A549 (cell line): Measurements from ENCODE around the gene KRTAP10-9. TPM values are rescaled to one million over a fixed set of nuclear protein-coding genes. Genes with fewer than 3 reads are reported as not detected.
"Not testable (repeated sequence)": the region's sequence is repeated elsewhere in the genome, so short reads cannot be mapped to it uniquely, and the experiment has no call there.

Experiments
- ATAC-seq, 2 experiments: fragments of 200-7000 bp in 1 of 2; fragments of >200 bp in 1 of 2; cut with Nextera tagmentation in 1 of 2; cut with Tn5 transposase in 1 of 2; 3 replicates each; pipeline versions ENCODE4 v1.8.0 to v1.9.1; 2018 to 2020; ENCODE audit warnings: mild to moderate bottlenecking in 1 of 2, moderate library complexity in 1 of 2
- CTCF ChIA-PET: fragments of 300-600 bp; sonication (Branson Sonifier 250); formaldehyde crosslinking; extraction: SDS; loops from one replicate; lab custom pipeline; 2021; ENCODE audit warnings: antibody characterized with exemption, inconsistent platforms; lab: Yijun Ruan, JAX
- POLR2A ChIA-PET: fragments of 350-600 bp; formaldehyde crosslinking; extraction: SDS; loops from one replicate; lab custom pipeline; 2021; ENCODE audit warnings: antibody characterized with exemption, inconsistent platforms; lab: Yijun Ruan, JAX
- DNase-seq, 2 experiments: peaks; one replicate each; pipeline versions ENCODE4 v3.0.0 to v3.0.0-alpha.2; 2011 to 2016; ENCODE audit warnings: low read depth in 1 of 2, low spot score in 1 of 2
- FAIRE-seq: peaks from 2 replicates; lab custom pipeline; 2011; peaks lifted over from hg19 to GRCh38; lab: Jason Lieb, UNC
- H3K27ac ChIP-seq, 2 experiments: fragments of >200 bp; sonication (Bioruptor Twin); formaldehyde crosslinking; 3 replicates each; pipeline ENCODE4 v1.5.1; 2016 to 2017
- H3K4me1 ChIP-seq: fragments of >200 bp; sonication (Bioruptor Twin); formaldehyde crosslinking; 3 replicates; pipeline ENCODE4 v1.6.1; 2016
- H3K4me2 ChIP-seq: fragments of >200 bp; sonication (Bioruptor Twin); formaldehyde crosslinking; 3 replicates; pipeline ENCODE4 v1.6.1; 2016
- H3K4me3 ChIP-seq: fragments of >200 bp; sonication (Bioruptor Twin); formaldehyde crosslinking; 3 replicates; pipeline ENCODE4 v1.5.1; 2016
- H3K9me3 ChIP-seq: fragments of >200 bp; sonication (Bioruptor Twin); formaldehyde crosslinking; 3 replicates; pipeline ENCODE4 v1.6.1; 2016
- BHLHE40 ChIP-seq: IDR thresholded peaks from 2 replicates; pipeline ENCODE4 v1.6.1; 2012; ENCODE audit warnings: low read depth, low read length, inconsistent platforms
- CBX2 ChIP-seq: fragments of 200-600 bp; sonication (generic); IDR thresholded peaks from 2 replicates; pipeline ENCODE4 v1.6.1; 2016; ENCODE audit warnings: low read depth, mild to moderate bottlenecking, borderline replicate concordance
- CBX8 ChIP-seq: fragments of 200-600 bp; sonication (generic); IDR thresholded peaks from 2 replicates; pipeline ENCODE4 v1.6.1; 2016
- CHD2 ChIP-seq: fragments of 150-350 bp; IDR thresholded peaks from 2 replicates; pipeline ENCODE4 v1.6.1; 2014; ENCODE audit warnings: low read length; ENCODE audit not compliant: partially characterized antibody
- CHD4 ChIP-seq: fragments of 200-600 bp; sonication (generic); IDR thresholded peaks from 2 replicates; pipeline ENCODE4 v1.6.1; 2016; ENCODE audit warnings: antibody characterized with exemption, mild to moderate bottlenecking, borderline replicate concordance
- EHF ChIP-seq: fragments of 250-450 bp; sonication (Bioruptor Pico); IDR thresholded peaks from 2 replicates; pipeline ENCODE4 v1.5.0; 2020; ENCODE audit warnings: mild to moderate bottlenecking
- EHMT2 ChIP-seq: fragments of 200-600 bp; sonication (generic); IDR thresholded peaks from 2 replicates; pipeline ENCODE4 v1.6.1; 2016; ENCODE audit warnings: antibody characterized with exemption, low read depth, mild to moderate bottlenecking, moderate library complexity
- EP300 ChIP-seq, 2 experiments: fragments of >200 bp; sonication (Bioruptor Twin); formaldehyde crosslinking; IDR thresholded peaks; 2 replicates in 1 of 2; 3 replicates in 1 of 2; pipeline ENCODE4 v1.6.1; 2016 to 2017
- HEYL ChIP-seq: fragments of 250-450 bp; sonication (Bioruptor Pico); IDR thresholded peaks from 2 replicates; pipeline ENCODE4 v1.8.0; 2021; ENCODE audit warnings: mild to moderate bottlenecking, moderate library complexity
- HOXB13 ChIP-seq: fragments of 250-450 bp; sonication (Bioruptor Pico); IDR thresholded peaks from 2 replicates; pipeline ENCODE4 v1.5.0; 2020; ENCODE audit warnings: low read depth, mild to moderate bottlenecking, moderate library complexity
- HOXB5 ChIP-seq: fragments of 250-450 bp; sonication (Bioruptor Pico); IDR thresholded peaks from 2 replicates; pipeline ENCODE4 v1.5.0; 2020; ENCODE audit warnings: mild to moderate bottlenecking, moderate library complexity
- JUNB ChIP-seq: fragments of >200 bp; sonication (Bioruptor Twin); formaldehyde crosslinking; IDR thresholded peaks from 2 replicates; pipeline ENCODE4 v1.6.1; 2016
- KDM5A ChIP-seq: fragments of 200-600 bp; sonication (generic); IDR thresholded peaks from 2 replicates; pipeline ENCODE4 v1.6.1; 2016; ENCODE audit warnings: antibody characterized with exemption, mild to moderate bottlenecking
- NFE2L2 ChIP-seq: fragments of 150-350 bp; conservative IDR thresholded peaks from 2 replicates; pipeline ENCODE4 v1.6.1; 2014; ENCODE audit warnings: low read length
- NPAS2 ChIP-seq: fragments of 250-450 bp; sonication (Bioruptor Pico); IDR thresholded peaks from 2 replicates; pipeline ENCODE4 v1.8.0; 2022; ENCODE audit warnings: mild to moderate bottlenecking, moderate library complexity, borderline replicate concordance
- NR3C1 ChIP-seq: fragments of >200 bp; sonication (Bioruptor Twin); formaldehyde crosslinking; IDR thresholded peaks from 3 replicates; pipeline ENCODE4 v1.6.1; 2017
- POLR2AphosphoS2 ChIP-seq: conservative IDR thresholded peaks from 2 replicates; pipeline ENCODE4 v1.6.1; 2012; ENCODE audit warnings: low read length, improper control_type of control experiment, inconsistent platforms
- RCOR1 ChIP-seq: fragments of 150-350 bp; IDR thresholded peaks from 2 replicates; pipeline ENCODE4 v1.6.1; 2014; ENCODE audit warnings: antibody characterized with exemption, low read length, low read depth
- RNF2 ChIP-seq: fragments of 200-600 bp; sonication (generic); IDR thresholded peaks from 2 replicates; pipeline ENCODE4 v1.6.1; 2016; ENCODE audit warnings: low read depth, mild to moderate bottlenecking, antibody characterized with exemption, moderate library complexity, borderline replicate concordance
- SMC3 ChIP-seq: fragments of >200 bp; sonication (Bioruptor Twin); formaldehyde crosslinking; IDR thresholded peaks from 3 replicates; pipeline ENCODE4 v1.6.1; 2018; ENCODE audit warnings: inconsistent platforms
- SREBF2 ChIP-seq: fragments of 450-650 bp; IDR thresholded peaks from 2 replicates; pipeline ENCODE4 v1.6.1; 2014; ENCODE audit warnings: mild to moderate bottlenecking, moderate library complexity
- TP53 ChIP-seq: fragments of 250-450 bp; sonication (Bioruptor Pico); IDR thresholded peaks from 2 replicates; pipeline ENCODE4 v1.5.0; 2021; ENCODE audit warnings: mild to moderate bottlenecking, moderate library complexity
- ZSCAN20 ChIP-seq: fragments of 250-450 bp; sonication (Bioruptor Pico); IDR thresholded peaks from 2 replicates; pipeline ENCODE4 v1.8.0; 2022; ENCODE audit warnings: mild to moderate bottlenecking, moderate library complexity
- WGBS: methylation state at CpG from one replicate; pipeline ENCODE4 v1.1.6; 2017; ENCODE audit errors: missing lambda C conversion rate; 5-methylcytosine and 5-hydroxymethylcytosine counted together
- polyA plus RNA-seq, 4 experiments: library from polyadenylated mRNA; depleted of rRNA in 3 of 4; stranded (reverse); fragments of >200 nt; fragmentation: RNase III in 1 of 4; extraction: RNeasy Plus Mini Kit Qiagen cat#74134 plus additional on column Dnase treatment in 1 of 4; gene quantifications; 2 replicates in 3 of 4; 3 replicates in 1 of 4; pipeline ENCODE4 v1.2.3, GENCODE V29; 2011 to 2017
- TF ChIP-seq, protein P1 (sequence below): fragments of >200 bp; sonication (Bioruptor Twin); formaldehyde crosslinking; IDR thresholded peaks from 3 replicates; pipeline ENCODE4 v1.6.1; 2016
- TF ChIP-seq, protein P2 (sequence below): fragments of >200 bp; sonication (Bioruptor Twin); formaldehyde crosslinking; IDR thresholded peaks from 2 replicates; pipeline ENCODE4 v1.6.1; 2016
- TF ChIP-seq, protein P3 (sequence below): fragments of >200 bp; sonication (Bioruptor Twin); formaldehyde crosslinking; IDR thresholded peaks from 3 replicates; pipeline ENCODE4 v1.5.1; 2016

KRTAP10-9 gene
- polyA plus RNA-seq, 2 of the 4 experiments (the other 2 are of a cell fraction), result not detected

DNA sequence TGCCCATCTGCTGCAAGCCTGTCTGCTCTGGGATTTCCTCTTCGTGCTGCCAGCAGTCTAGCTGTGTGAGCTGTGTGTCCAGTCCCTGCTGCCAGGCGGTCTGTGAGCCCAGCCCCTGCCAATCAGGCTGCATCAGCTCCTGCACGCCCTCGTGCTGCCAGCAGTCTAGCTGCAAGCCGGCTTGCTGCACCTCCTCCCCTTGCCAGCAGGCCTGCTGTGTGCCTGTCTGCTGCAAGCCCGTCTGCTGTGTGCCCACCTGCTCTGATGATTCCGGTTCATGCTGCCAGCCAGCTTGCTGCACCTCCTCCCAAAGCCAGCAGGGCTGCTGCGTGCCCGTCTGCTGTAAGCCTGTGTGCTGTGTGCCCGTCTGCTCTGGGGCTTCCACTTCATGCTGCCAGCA lies 25.8 kb upstream of the KRTAP10-9 start:
- CTCF ChIA-PET, H3K27ac ChIP-seq, H3K4me2 ChIP-seq, H3K9me3 ChIP-seq, FAIRE-seq, H3K4me1 ChIP-seq, H3K4me3 ChIP-seq, DNase-seq, POLR2A ChIA-PET: not testable (repeated sequence)
- ATAC-seq, result peak in 1 of 2 experiments; percentile 51; a peak in 2 of 6 replicates
- 45% methylated on average over 3 of the region's 10 CpGs for WGBS

DNA sequence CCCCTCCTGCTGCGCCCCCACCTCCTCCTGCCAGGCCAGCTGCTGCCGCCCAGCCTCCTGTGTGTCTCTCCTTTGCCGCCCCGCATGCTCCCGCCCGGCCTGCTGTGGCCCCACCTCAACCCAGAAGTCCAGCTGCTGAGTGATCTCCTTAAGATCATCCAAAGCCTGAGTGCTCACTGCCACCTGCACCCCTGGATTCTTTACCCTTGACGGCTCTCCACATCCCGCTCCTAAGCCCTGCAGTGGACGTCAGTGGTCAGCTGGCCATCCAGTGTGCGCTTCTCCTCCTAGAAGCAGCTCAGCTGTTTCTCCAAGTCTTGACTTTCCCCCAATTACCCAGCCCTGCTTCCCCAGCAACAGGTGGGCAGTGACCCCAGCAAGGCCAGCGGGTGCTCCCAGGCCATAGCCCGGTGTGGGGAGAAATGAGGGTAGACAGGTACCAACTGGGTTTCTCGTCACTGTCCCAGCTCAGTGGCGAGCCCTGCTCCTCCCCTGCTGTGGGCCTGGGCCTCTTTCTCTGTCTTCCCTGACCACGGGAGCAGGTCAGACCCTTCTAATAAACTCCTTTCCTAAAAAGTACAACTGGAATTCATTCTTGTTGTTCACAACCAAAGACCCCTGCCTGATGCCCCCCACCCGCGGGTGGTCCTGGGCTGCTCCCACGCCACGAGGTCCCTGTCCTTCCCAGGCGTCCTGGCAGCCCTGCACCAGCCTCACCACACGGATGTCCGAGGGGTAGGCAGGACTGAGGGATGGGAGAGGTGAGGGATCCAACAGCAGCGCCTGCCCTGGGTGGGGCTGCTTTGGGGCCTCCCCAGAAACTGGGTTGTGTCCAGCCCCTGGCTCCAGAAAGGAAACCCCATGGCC lies 25.1 kb upstream of the KRTAP10-9 start:
- no peaks in the 10 kb centered on the region for H3K9me3 ChIP-seq
- TF ChIP-seq EP300 (IDR thresholded peaks at IDR 0.05) (no peak), EHMT2 (no peak), ZSCAN20 (no peak), CHD2 (no peak), POLR2AphosphoS2 (no peak), NR3C1 (no peak), NFE2L2 (no peak), SREBF2 (no peak), BHLHE40 (no peak), NPAS2 (CRISPR knock-in tag) (no peak)
- H3K4me3 ChIP-seq, result no peak overlapping the region
- no peak overlapping the region for H3K27ac ChIP-seq
- DNase-seq (no peak), FAIRE-seq (no peak), ATAC-seq (no peak; a peak in 1 of 6 replicates)
- POLR2A ChIA-PET, result no interaction called here
- no peaks in the 10 kb centered on the region for H3K4me1 ChIP-seq
- H3K4me2 ChIP-seq, result no peak overlapping the region
- 77% methylated on average over 17 of the region's 23 CpGs for WGBS
- CTCF ChIA-PET, result interaction anchor here (0.6 kb wide), 1 partner anchor 49 kb away, joined by 3 read pairs; no protein-coding TSS in a partner anchor

DNA sequence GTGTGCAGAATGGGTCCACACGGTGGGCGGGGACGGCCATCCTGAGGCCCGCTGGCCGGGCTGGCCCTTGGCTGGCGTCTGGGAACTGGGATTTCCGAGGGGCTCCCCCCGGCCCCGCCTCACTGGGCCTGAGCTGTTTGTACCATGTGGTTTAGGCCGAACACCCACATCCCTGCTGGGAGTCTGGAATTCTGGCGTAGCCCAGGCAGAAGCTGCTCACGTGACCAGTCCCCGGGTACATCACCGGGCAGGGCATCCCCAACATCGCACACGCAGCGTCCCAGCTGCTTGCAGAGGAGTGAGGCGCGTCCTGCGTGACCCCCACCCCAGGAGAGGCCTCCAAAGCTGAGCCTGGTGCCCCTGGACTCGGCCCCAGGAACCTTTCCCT lies 24.4 kb upstream of the KRTAP10-9 start:
- 60% methylated on average over 1 of the region's 21 CpGs for WGBS
- ChIA-PET CTCF (no interaction called here), POLR2A (no interaction called here)
- Histone ChIP-seq H3K4me2 (no peak overlapping the region), H3K27ac (no peak overlapping the region), H3K4me1 (no peaks in the 10 kb centered on the region), H3K9me3 (no peaks in the 10 kb centered on the region), H3K4me3 (no peak overlapping the region)
- FAIRE-seq (no peak), ATAC-seq (no peak), DNase-seq (no peak)
- no peak for TF ChIP-seq TP53 (CRISPR knock-in tag)
- no peak for TF ChIP-seq EHF (CRISPR knock-in tag)
- TF ChIP-seq HOXB13 (CRISPR knock-in tag), result no peak
- TF ChIP-seq EP300 (IDR thresholded peaks at IDR 0.05), result no peak
- no peak for TF ChIP-seq KDM5A
- no peak for TF ChIP-seq CBX8
- TF ChIP-seq HEYL (CRISPR knock-in tag), result no peak
- no peak for TF ChIP-seq JUNB

DNA sequence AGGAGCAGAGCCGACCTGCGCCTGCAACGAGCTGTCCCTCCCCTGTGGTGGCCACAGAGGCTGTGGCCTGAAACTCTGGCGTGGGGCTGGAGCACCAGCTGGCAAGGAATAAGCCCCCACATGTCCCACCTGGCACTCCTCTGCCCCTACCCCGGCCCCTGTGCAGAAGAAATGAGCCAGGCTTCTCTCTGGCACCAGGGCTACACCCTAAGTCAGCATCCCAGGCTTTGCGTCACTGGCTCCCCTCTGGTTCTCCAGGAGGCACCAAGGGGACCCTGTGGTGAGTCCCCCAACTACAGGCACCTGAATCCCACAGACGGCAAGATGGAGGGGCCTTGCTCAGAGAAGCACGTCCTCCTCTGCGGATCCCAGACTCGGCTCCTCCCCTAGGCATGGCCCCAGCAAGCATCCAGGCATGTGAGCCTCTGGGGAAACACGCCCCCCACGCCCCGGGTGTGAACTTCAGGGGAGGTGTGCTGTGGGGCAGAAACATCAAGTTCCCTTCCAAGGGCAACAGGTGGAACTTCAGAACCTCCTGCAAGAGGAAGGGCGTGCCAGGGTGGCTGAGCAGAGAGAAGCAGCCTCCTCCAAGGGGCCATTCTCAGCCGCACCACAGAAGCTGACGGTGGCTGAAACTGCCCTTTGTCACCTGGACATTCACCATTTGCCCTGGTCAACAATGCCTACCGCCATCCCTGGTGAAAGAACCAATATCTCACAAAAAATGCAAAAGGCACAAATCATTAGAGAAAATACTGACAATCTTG lies 23.6 kb upstream of the KRTAP10-9 start:
- Histone ChIP-seq H3K27ac (no peak overlapping the region), H3K4me1 (no peaks in the 10 kb centered on the region), H3K4me3 (no peak overlapping the region), H3K9me3 (no peaks in the 10 kb centered on the region), H3K4me2 (no peak overlapping the region)
- FAIRE-seq (no peak), DNase-seq (no peak), ATAC-seq (no peak)
- WGBS, result 18% methylated on average over 10 of the region's 17 CpGs
- ChIA-PET CTCF (no interaction called here), POLR2A (no interaction called here)
- TF ChIP-seq CBX2 (no peak), RCOR1 (no peak), HOXB5 (no peak), KDM5A (no peak), EHMT2 (no peak), NR3C1 (no peak), CHD4 (no peak), SREBF2 (no peak), RNF2 (no peak), EHF (CRISPR knock-in tag) (no peak), NPAS2 (CRISPR knock-in tag) (no peak), BHLHE40 (no peak), SMC3 (no peak)
- TF ChIP-seq, protein P1, sequence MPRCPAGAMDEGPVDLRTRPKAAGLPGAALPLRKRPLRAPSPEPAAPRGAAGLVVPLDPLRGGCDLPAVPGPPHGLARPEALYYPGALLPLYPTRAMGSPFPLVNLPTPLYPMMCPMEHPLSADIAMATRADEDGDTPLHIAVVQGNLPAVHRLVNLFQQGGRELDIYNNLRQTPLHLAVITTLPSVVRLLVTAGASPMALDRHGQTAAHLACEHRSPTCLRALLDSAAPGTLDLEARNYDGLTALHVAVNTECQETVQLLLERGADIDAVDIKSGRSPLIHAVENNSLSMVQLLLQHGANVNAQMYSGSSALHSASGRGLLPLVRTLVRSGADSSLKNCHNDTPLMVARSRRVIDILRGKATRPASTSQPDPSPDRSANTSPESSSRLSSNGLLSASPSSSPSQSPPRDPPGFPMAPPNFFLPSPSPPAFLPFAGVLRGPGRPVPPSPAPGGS, result no peak
- TF ChIP-seq, protein P2, sequence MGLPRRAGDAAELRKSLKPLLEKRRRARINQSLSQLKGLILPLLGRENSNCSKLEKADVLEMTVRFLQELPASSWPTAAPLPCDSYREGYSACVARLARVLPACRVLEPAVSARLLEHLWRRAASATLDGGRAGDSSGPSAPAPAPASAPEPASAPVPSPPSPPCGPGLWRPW, result no peak
- TF ChIP-seq, protein P3, sequence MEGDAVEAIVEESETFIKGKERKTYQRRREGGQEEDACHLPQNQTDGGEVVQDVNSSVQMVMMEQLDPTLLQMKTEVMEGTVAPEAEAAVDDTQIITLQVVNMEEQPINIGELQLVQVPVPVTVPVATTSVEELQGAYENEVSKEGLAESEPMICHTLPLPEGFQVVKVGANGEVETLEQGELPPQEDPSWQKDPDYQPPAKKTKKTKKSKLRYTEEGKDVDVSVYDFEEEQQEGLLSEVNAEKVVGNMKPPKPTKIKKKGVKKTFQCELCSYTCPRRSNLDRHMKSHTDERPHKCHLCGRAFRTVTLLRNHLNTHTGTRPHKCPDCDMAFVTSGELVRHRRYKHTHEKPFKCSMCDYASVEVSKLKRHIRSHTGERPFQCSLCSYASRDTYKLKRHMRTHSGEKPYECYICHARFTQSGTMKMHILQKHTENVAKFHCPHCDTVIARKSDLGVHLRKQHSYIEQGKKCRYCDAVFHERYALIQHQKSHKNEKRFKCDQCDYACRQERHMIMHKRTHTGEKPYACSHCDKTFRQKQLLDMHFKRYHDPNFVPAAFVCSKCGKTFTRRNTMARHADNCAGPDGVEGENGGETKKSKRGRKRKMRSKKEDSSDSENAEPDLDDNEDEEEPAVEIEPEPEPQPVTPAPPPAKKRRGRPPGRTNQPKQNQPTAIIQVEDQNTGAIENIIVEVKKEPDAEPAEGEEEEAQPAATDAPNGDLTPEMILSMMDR, result no peak
